Urothelium cell line (cell line): ENCODE results near the gene ZNF710.

Source experiments
- DNase-seq: peaks from one replicate; pipeline ENCODE4 v3.0.0; 2011; ENCODE audit warnings: low spot score, mixed read lengths
- FAIRE-seq: peaks from 2 replicates; lab custom pipeline; 2011; peaks lifted over from hg19 to GRCh38; lab: Jason Lieb, UNC

Gene ZNF710

GRCh38 chr15:90016721-90017120 is 15.6 kb downstream of the ZNF710 start:
- no peak for DNase-seq
- no peak for FAIRE-seq

- no peak for DNase-seq
- no peak for FAIRE-seq
Observed at GRCh38 chr15:90018216-90018831, 17.2 kb downstream of the ZNF710 start.

DNA sequence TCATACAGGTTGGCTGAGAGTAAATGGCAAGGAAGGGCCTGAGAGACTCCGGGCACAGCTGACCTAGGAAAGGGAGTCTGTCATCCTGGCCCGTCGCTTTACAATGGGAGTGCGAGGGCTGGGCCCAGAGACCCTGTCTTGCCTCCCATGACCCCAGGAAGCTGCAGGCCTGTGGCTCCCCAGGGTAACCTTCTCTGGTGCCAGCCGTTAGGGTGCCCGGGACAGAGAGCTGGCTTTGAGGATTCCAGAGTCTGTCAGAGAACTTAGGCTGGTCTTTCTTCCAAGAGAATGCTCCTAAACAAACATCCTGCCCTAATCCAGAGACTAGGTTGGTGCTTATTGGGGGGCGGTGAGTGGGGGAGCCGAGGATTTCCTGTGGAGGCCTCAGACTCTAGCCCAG is 18.5 kb downstream of the ZNF710 start:
- FAIRE-seq (no peak), DNase-seq (no peak)

DNA sequence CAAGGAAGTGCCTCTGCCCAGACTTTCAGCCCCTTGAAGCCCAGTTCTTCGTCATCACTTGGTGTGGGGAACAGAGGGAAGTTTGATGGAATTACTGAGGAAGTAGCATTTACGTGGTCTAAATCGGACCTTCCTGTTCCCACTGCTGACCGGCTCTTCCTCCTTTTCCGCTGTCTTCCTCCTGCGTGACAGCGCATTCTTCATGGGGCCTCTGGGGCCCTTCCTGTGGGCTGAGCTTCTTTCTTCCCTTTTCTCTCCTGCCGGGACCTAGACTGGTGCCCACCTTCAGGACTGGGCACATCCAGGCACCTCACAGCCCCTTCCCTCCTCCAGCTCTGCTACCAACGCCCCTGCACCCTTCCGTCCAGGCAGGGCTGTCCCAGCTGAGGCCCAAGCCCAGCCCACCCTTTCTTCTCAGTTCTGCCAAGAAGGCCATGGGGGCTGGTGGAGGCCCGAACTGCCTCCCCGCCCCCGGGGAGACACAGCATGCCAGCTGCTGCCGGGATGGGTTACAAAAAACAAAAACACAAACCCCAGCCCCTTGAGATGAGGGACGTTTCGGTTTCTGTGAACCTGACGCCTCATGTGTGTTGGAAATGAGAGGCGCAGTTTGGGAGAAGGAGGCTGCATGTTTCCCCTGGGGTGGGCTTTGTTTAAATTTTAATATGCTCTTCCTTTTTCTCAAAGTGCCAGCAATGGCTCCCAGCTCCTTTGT is 19.1 kb downstream of the ZNF710 start:
- no peak for FAIRE-seq

GRCh38 chr15:90020936-90021507 is 19.9 kb downstream of the ZNF710 start:
- FAIRE-seq (no peak), DNase-seq (no peak)

More for the DNA sequence above, 19.1 kb downstream of the ZNF710 start:
- DNase-seq = no peak

DNA sequence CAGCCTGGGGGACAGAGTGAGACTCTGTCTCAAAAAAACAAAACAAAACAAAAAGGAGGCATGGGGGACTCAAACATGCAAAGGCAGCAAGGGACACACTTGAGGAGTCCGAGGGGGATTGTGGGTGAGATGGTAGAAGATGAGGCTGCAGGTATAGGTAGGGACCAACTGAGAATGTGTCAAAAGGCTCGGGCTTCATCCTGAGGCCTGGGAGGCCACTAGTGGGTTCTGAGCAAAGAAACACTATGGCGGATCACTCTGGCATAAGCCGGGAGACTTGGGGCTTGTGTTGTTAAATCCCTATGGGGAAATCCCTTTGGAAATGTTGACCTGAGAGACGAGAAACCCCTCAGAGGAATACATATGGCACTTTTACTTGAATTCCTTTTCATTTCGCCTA is 21.2 kb downstream of the ZNF710 start:
- FAIRE-seq = no peak
- no peak for DNase-seq

GRCh38 chr15:90022905-90023700 is 22.0 kb downstream of the ZNF710 start:
- DNase-seq = no peak
- FAIRE-seq = no peak

- DNase-seq = no peak
- FAIRE-seq = no peak
Observed at GRCh38 chr15:90024406-90024805, 23.3 kb downstream of the ZNF710 start.

- DNase-seq (no peak), FAIRE-seq (no peak)
Observed at GRCh38 chr15:90025489-90026033, 24.4 kb downstream of the ZNF710 start.

DNA sequence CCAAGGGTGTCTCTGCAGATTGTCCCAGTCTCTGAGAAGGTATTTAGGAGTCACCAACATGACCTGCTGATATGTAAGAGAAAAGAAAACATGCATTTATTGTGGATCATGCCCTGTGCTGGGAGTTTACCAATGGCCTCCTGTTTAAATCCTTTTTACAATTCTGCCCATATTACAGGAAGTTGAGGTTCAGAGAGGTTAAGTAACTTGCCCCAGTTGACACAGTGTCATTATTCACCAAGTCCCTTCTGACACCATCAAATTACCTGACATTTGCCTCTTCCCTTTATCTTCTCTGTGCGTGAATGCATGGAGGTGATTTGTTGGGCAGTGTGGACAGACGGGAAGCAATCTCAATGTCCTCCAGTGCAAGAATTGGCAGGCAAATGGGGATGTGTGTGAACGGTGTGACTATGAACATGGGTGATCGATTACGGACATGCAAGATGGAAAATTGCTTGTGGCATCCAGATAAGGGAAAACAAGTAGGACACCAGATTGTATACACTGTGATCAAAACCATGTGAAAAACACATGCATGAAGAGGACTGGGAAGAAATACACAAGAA is 27.3 kb downstream of the ZNF710 start:
- no peak for DNase-seq
- FAIRE-seq = no peak

GRCh38 chr15:90029024-90029423 is 27.9 kb downstream of the ZNF710 start:
- DNase-seq = no peak
- no peak for FAIRE-seq

GRCh38 chr15:90030376-90030775 is 29.3 kb downstream of the ZNF710 start:
- FAIRE-seq (no peak), DNase-seq (no peak)

GRCh38 chr15:90031231-90031791 is 30.2 kb downstream of the ZNF710 start:
- DNase-seq = no peak
- no peak for FAIRE-seq

- no peak for FAIRE-seq
- no peak for DNase-seq
Observed at GRCh38 chr15:90033006-90033405, 31.9 kb downstream of the ZNF710 start.

GRCh38 chr15:90033448-90033847 is 32.3 kb downstream of the ZNF710 start:
- FAIRE-seq (no peak), DNase-seq (no peak)

GRCh38 chr15:90035095-90035839 is 34.1 kb downstream of the ZNF710 start:
- DNase-seq = peak; percentile 51

DNA sequence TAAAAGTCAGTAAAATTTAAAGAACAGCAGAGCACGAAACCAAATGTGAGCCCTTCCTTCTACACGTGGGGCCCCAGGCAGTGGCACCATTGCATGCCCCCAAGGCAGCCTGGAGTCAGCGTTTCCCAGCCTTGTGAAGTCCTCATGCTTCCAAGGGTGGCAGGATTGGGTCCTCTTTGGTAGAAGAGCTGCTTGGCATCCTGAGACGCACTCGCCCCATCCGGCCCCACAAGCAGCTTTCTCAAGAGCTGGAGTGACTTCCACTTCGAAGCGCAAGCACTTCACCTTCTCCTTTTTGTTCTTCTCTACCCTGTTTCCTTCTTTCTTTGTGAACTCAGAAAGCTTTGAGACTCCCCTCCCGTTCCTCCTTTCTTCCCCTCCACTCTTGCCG is 34.7 kb downstream of the ZNF710 start:
- DNase-seq (no peak), FAIRE-seq (no peak)

More at GRCh38 chr15:90035095-90035839, 34.1 kb downstream of the ZNF710 start:
- no peak for FAIRE-seq

DNA sequence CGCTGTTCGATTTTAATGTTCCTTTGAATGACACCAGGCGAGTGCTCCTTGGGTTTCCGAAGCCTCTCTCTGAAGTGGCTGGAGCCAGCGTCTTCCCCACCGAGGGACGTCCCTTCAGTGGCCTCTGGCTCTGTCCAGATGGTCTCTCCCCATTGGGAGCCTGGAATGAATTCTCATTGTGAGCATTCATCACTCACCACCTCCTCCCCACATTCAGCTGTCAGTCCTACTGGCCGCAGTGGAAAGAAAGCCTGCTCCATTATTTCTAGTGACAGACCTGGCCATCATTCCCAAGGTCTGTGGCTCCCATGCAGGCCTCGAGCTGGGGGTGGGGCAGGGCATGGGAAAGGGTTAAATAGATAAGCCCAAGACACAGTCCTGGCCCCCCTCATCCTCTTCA is 35.2 kb downstream of the ZNF710 start:
- DNase-seq (no peak), FAIRE-seq (no peak)

DNA sequence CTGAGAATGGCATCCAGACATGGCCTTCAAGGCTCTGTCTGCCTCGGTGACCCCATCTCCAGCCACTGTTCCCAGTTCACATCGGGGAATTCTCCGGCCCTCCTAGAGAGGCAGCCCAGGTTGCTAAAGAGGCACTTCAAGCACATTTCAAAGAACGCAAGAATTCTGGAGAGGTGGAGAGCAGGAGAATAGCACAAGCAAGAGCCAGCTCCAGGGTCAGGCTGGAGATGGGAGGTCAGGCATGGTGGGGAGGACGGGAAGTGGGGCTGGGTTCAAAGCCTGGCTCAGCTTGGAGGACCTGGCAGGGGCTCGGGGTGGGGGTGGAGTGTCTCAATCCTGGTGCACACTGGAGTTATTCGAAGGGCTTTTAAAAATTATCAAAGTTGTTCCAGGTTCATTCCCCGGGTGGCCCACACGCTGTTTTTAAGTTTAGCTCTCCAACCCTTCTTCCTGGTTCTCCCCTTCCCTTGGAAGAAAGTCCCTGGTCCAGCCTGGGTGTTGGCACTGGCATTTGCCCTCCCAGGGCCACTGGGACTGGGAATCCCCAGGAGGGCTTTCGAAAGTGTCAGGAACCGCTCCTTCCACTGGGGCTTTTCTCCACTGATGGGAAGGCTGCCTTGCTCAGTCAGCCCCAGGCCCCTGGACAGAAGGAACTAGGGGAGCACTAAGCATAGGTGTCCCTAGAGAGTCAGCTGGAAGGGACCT is 35.8 kb downstream of the ZNF710 start:
- DNase-seq (no peak), FAIRE-seq (no peak)
